Nephron progenitor cell (in vitro differentiated cells): ENCODE measurements around the gene GRK7.
A peak's percentile ranks its signal among the peaks of the same experiment; 100 is the strongest.

Source experiments
- DNase-seq: peaks from one replicate; pipeline ENCODE4 v3.0.0; 2021
- H3K27ac Mint-ChIP-seq: 2 replicates; pipeline ENCODE4 v1.8.0; 2021; ENCODE audit warnings: mild to moderate bottlenecking, moderate library complexity, mixed read lengths
- H3K27me3 Mint-ChIP-seq: 2 replicates; pipeline ENCODE4 v1.8.0; 2021; ENCODE audit warnings: mild to moderate bottlenecking, low read depth, mixed read lengths; ENCODE audit not compliant: poor library complexity
- H3K36me3 Mint-ChIP-seq: 2 replicates; pipeline ENCODE4 v1.8.0; 2021; ENCODE audit warnings: low read depth, mixed read lengths
- H3K4me1 Mint-ChIP-seq: 2 replicates; pipeline ENCODE4 v1.8.0; 2021; ENCODE audit warnings: mixed read lengths
- H3K4me3 Mint-ChIP-seq: 2 replicates; pipeline ENCODE4 v1.8.0; 2021; ENCODE audit warnings: mild to moderate bottlenecking, moderate library complexity, mixed read lengths
- H3K9me3 Mint-ChIP-seq: 2 replicates; pipeline ENCODE4 v1.8.0; 2021; ENCODE audit warnings: mild to moderate bottlenecking, moderate library complexity, mixed read lengths
- CTCF ChIP-seq: fragments of 200-600 bp; sonication (generic); IDR thresholded peaks from 2 replicates; pipeline ENCODE4 v1.5.0; 2021; ENCODE audit warnings: antibody characterized with exemption

The GRK7 gene

DNA sequence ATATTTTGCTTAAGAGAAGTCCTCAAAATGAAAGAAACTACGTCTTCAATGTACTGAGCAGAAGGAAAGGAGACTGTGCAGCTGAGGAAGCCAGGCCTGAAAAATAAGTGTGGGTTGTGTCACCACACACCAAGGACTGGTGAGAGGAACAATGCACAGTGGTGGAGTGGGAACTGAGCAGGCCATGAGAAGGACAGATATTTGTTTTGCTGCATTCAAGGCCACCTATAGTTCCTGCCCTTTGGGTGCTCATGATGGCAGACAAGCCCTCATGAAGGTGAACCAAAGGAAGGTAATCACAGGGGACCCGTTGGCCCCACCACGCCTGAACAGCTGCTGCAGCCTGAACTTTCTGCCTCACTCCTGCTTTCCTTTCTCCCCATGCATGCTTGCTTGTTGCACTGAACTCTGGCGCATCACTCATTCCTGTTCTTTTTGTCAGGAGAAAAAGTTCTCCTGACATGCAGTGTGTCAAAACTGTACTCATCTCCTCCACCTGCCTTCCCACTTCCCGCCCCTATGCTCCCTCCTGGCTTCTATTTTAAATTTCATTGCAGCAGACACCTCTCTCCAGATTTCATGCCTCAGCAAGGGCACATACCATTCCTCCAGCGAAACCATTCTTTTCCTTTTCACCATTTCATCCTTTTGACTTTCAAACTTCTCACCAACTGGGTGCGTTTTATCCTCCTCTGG lies 27.3 kb upstream of the GRK7 start:
- peaks cover 14% of the 10 kb centered on the region for H3K27me3 Mint-ChIP-seq
- no peak for TF ChIP-seq CTCF
- no peaks in the 10 kb centered on the region for H3K9me3 Mint-ChIP-seq
- peaks cover 18% of the 10 kb centered on the region for H3K4me1 Mint-ChIP-seq
- no peak overlapping the region for H3K27ac Mint-ChIP-seq
- no peak for DNase-seq
- no peaks in the 10 kb centered on the region for H3K36me3 Mint-ChIP-seq
- no peak overlapping the region for H3K4me3 Mint-ChIP-seq

DNA sequence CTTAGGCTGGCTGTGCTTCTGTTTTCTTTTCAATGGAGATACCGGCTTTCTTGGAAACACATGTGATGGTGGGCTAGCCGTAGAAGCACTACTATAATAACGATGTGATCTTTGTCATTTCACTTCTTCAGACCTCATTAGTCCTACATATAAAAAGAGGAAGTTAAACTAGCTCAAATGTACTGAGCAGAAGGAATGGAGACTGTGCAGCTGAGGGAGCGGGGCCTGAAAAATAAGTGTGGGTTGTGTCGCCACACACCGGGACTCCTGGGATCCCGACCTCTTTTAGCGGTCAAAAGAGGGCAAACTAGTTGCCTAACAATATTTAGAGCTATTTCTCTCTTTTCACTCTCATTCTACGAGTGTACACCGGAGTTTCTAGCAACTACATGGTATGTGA lies 26.1 kb upstream of the GRK7 start:
- Mint-ChIP-seq H3K27me3 (peaks cover 14% of the 10 kb centered on the region), H3K4me1 (peaks cover 24% of the 10 kb centered on the region), H3K27ac (no peak overlapping the region), H3K9me3 (no peaks in the 10 kb centered on the region), H3K4me3 (no peak overlapping the region), H3K36me3 (no peaks in the 10 kb centered on the region)
- no peak for TF ChIP-seq CTCF
- no peak for DNase-seq

DNA sequence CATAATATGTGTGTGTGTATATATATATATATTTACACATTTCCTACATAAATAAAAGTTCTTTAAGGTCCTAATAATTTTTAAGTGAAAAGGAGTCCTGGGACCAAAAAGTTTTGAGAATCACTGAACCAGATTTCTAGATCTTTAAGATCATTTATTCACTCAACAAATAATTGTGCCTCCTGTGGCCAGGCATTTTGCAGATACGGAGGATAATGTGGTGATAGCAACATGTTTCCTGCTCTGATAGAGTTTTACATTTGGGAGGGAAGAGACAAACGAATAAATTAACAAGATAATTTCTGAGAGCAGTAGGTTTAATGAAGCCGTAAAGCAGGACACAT lies 25.6 kb upstream of the GRK7 start:
- Mint-ChIP-seq H3K4me3 (peak overlapping the region; percentile 78), H3K4me1 (peaks cover 27% of the 10 kb centered on the region)
- no peak for DNase-seq

DNA sequence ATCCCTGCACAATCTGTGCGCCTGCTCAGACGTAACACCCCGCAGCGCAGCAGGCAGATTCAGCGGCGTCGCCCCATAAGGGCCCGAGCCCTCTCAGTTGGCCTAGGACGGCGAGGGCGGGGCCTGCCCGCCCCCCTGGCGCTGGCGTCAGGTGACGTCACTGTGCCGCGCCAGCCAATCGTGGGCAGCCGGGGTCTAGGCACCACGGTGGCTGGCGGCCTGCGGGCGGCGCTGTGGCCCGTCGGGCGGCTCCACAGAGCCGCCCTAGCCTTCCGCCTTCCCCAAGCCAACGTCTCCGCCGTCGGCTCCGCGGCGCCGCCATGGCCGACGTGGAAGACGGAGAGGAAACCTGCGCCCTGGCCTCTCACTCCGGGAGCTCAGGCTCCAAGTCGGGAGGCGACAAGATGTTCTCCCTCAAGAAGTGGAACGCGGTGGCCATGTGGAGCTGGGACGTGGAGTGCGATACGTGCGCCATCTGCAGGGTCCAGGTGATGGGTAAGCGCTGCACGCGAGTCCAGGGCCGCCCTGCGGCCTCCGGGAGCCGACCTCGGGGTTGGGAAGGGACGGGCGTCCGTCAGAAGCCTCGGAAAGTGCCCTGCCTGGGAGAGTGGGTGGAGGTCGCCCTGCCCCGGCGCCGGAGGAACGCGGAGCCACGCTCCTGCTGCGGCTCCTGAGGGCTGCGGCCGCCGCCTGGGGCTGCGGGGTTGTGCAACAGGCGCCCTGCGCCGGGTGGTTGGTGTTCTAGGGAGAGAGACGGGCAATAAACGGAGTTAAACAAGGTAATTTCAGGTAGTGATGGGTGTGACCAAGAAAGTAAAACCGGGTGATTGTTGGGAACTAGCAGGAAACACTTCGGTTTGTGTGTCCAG lies 25.0 kb upstream of the GRK7 start, which contains the start of gene RNF7:
Gene RNF7 (plus strand): TSS at position 277 of the 869 bp plus-strand sequence. CDS start 44 bp downstream, at position 321.
- Mint-ChIP-seq H3K9me3 (no peaks in the 10 kb centered on the region), H3K4me3 (peak within 1 kb of the TSS; percentile 93), H3K36me3 (peaks cover 9% of the 10 kb centered on the region), H3K27me3 (peaks cover 14% of the 10 kb centered on the region), H3K27ac (peak within 1 kb of the TSS; percentile 99), H3K4me1 (peaks cover 33% of the 10 kb centered on the region)
- peak; percentile 96 for DNase-seq
- peak; percentile 78 for TF ChIP-seq CTCF

More for the DNA sequence above, 25.6 kb upstream of the GRK7 start:
- Mint-ChIP-seq H3K27ac (peak overlapping the region; percentile 55), H3K27me3 (peaks cover 14% of the 10 kb centered on the region), H3K9me3 (no peaks in the 10 kb centered on the region), H3K36me3 (peaks cover 3% of the 10 kb centered on the region)
- no peak for TF ChIP-seq CTCF

DNA sequence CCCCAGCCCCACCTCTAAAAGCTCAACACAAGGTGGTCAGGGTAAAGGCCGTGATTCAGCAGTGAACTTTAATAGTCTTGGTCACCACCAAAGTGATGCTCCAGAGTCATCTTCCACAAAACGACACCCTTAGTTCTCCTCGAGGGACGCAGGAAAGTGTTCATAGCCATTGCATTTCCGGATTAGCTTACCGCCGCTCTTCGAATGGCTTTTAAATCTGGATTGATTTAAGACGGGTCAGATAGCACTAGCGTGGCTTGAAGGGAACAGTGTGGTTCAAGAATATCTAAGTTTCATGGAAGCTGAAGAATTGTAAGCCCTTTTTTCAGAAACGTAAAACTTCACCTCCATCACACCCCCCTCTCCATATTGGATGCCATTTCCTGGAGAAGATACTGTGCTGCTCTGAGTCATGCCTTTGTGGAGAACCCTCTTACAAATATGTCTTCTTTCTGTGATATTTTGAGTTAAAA lies 24.3 kb upstream of the GRK7 start:
- no peak for TF ChIP-seq CTCF
- H3K4me3 Mint-ChIP-seq = peak overlapping the region; percentile 93
- H3K27me3 Mint-ChIP-seq = peaks cover 10% of the 10 kb centered on the region
- H3K36me3 Mint-ChIP-seq = peaks cover 11% of the 10 kb centered on the region
- H3K9me3 Mint-ChIP-seq = no peaks in the 10 kb centered on the region
- H3K27ac Mint-ChIP-seq = peak overlapping the region; percentile 99
- H3K4me1 Mint-ChIP-seq = peaks cover 35% of the 10 kb centered on the region
- DNase-seq = no peak
